Endothelial cell (in vitro differentiated cells): Measurements from ENCODE around the gene COL4A1. TPM values are rescaled to one million over a fixed set of nuclear protein-coding genes. Genes with fewer than 3 reads are reported as not detected.

Experiments
- DNase-seq: peaks from one replicate; pipeline ENCODE4 v3.0.0; 2021; ENCODE audit warnings: low spot score
- H3K27ac Mint-ChIP-seq: one replicate; pipeline ENCODE4 v1.8.0; 2021; ENCODE audit warnings: mixed read lengths, inconsistent platforms; ENCODE audit not compliant: unreplicated experiment
- H3K27me3 Mint-ChIP-seq: one replicate; pipeline ENCODE4 v1.8.0; 2021; ENCODE audit warnings: mild to moderate bottlenecking, moderate library complexity, mixed read lengths, inconsistent platforms; ENCODE audit not compliant: unreplicated experiment
- H3K36me3 Mint-ChIP-seq: one replicate; pipeline ENCODE4 v1.8.0; 2021; ENCODE audit warnings: mild to moderate bottlenecking, low read depth, mixed read lengths, inconsistent platforms; ENCODE audit not compliant: unreplicated experiment
- H3K4me1 Mint-ChIP-seq: one replicate; pipeline ENCODE4 v1.8.0; 2021; ENCODE audit warnings: mild to moderate bottlenecking, mixed read lengths, inconsistent platforms; ENCODE audit not compliant: unreplicated experiment
- H3K4me3 Mint-ChIP-seq: one replicate; pipeline ENCODE4 v1.8.0; 2021; ENCODE audit warnings: mild to moderate bottlenecking, mixed read lengths, inconsistent platforms; ENCODE audit not compliant: unreplicated experiment
- H3K9me3 Mint-ChIP-seq: one replicate; pipeline ENCODE4 v1.8.0; 2021; ENCODE audit warnings: mixed read lengths, inconsistent platforms; ENCODE audit not compliant: unreplicated experiment
- total RNA-seq: library from RNA; stranded (reverse); fragmentation: NEBNext Ultra II Directional; extraction: Animal tissue kit (Norgen Biotek cat#: 25700); gene quantifications from one replicate; pipeline ENCODE4 v1.2.1, GENCODE V29; 2021; ENCODE audit not compliant: unreplicated experiment
- TF ChIP-seq, protein P1 (sequence below): fragments of 200-600 bp; sonication (generic); IDR thresholded peaks from one replicate; pipeline ENCODE4 v1.5.0; 2021; ENCODE audit warnings: antibody characterized with exemption; ENCODE audit not compliant: unreplicated experiment

Gene COL4A1
- total RNA-seq, 1 donor from 2014 or later: 2,720 TPM

DNA sequence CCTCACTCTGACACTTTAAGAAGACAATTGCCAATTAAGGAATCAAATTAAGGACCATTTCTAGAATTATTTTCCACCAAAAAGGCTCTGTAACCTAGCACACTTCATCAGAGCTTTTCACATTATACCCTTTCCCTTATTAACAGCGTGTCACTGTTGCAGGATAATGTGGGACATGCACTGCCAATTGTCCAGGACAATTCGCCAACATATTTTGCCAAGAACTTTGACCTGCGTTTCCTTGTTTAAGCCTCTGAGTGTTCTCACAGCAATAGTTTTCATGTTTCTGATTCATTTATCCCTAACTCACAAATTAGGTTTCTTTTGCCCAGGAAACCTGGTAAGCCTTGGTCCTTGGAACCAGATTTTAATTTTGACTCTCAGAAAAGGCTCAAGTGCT is 13.3 kb downstream of the COL4A1 start:
- Mint-ChIP-seq H3K4me1 (peaks cover 75% of the 10 kb centered on the region), H3K4me3 (no peak overlapping the region), H3K27ac (no peak overlapping the region), H3K36me3 (peaks cover 44% of the 10 kb centered on the region), H3K27me3 (peaks cover 17% of the 10 kb centered on the region), H3K9me3 (no peaks in the 10 kb centered on the region)
- DNase-seq: no peak
- TF ChIP-seq, protein P1, sequence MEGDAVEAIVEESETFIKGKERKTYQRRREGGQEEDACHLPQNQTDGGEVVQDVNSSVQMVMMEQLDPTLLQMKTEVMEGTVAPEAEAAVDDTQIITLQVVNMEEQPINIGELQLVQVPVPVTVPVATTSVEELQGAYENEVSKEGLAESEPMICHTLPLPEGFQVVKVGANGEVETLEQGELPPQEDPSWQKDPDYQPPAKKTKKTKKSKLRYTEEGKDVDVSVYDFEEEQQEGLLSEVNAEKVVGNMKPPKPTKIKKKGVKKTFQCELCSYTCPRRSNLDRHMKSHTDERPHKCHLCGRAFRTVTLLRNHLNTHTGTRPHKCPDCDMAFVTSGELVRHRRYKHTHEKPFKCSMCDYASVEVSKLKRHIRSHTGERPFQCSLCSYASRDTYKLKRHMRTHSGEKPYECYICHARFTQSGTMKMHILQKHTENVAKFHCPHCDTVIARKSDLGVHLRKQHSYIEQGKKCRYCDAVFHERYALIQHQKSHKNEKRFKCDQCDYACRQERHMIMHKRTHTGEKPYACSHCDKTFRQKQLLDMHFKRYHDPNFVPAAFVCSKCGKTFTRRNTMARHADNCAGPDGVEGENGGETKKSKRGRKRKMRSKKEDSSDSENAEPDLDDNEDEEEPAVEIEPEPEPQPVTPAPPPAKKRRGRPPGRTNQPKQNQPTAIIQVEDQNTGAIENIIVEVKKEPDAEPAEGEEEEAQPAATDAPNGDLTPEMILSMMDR: no peak

- Mint-ChIP-seq H3K27me3 (peaks cover 18% of the 10 kb centered on the region), H3K4me1 (peaks cover 73% of the 10 kb centered on the region), H3K27ac (no peak overlapping the region), H3K36me3 (peaks cover 44% of the 10 kb centered on the region), H3K4me3 (no peak overlapping the region), H3K9me3 (no peaks in the 10 kb centered on the region)
- TF ChIP-seq, protein P1: no peak
- no peak for DNase-seq
These were observed 13.9 kb downstream of the COL4A1 start for GRCh38 chr13:110293037-110293436.

DNA sequence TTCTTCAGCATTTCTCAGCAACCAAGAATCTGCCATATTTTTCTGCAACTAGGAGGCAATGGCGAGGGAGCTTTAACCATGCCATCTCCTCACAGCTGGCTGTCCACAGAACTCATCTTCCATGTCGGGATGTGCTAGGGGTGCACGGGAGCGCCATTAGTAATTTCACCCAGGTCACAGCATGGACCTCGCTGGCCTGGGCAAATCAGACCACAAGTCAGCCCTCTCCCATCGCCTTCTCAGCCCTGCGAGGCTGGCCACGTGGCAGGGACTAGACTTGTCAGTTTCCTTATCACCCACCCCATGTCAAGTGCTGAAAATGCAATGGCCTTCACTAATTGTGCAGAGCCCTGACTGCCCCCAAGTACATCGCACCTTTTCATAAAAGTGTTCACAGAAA is 15.7 kb downstream of the COL4A1 start:
- Mint-ChIP-seq H3K4me1 (peaks cover 68% of the 10 kb centered on the region), H3K4me3 (peak overlapping the region; percentile 16), H3K27ac (peak overlapping the region; percentile 50), H3K9me3 (no peaks in the 10 kb centered on the region), H3K36me3 (peaks cover 53% of the 10 kb centered on the region), H3K27me3 (peaks cover 20% of the 10 kb centered on the region)
- DNase-seq: no peak
- TF ChIP-seq, protein P1: no peak

- H3K9me3 Mint-ChIP-seq: no peaks in the 10 kb centered on the region
- H3K27ac Mint-ChIP-seq: no peak overlapping the region
- peaks cover 20% of the 10 kb centered on the region for H3K27me3 Mint-ChIP-seq
- TF ChIP-seq, protein P1: no peak
- peaks cover 54% of the 10 kb centered on the region for H3K36me3 Mint-ChIP-seq
- peak overlapping the region; percentile 16 for H3K4me3 Mint-ChIP-seq
- no peak for DNase-seq
- H3K4me1 Mint-ChIP-seq: peaks cover 69% of the 10 kb centered on the region
These were observed 16.1 kb downstream of the COL4A1 start for GRCh38 chr13:110290826-110291225.

DNA sequence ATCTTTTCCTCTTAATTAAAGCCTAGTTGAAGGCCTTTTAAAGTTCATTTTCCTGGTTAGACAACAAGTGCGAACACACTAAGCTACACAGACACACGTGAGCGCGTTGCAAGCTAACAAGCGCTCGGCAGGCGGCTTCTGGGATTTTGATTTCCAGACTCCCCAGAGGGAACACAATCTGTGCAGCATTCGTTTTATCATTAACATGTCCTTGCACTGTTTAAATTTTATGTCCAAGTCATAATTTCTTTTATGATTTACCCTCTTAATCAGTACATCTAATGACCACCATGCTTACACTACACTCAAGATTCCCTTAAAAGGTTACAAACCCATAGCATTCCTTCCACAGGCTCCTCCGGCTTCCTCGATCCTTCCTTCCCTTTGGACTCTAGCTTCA is 16.8 kb downstream of the COL4A1 start:
- TF ChIP-seq, protein P1: no peak

More for the DNA sequence above, 16.8 kb downstream of the COL4A1 start:
- H3K36me3 Mint-ChIP-seq: peaks cover 57% of the 10 kb centered on the region
- peak overlapping the region; percentile 65 for H3K4me3 Mint-ChIP-seq
- peaks cover 72% of the 10 kb centered on the region for H3K4me1 Mint-ChIP-seq
- peak overlapping the region; percentile 74 for H3K27ac Mint-ChIP-seq
- no peaks in the 10 kb centered on the region for H3K9me3 Mint-ChIP-seq
- H3K27me3 Mint-ChIP-seq: peaks cover 20% of the 10 kb centered on the region
- no peak for DNase-seq
